HG02870 (cell line): ENCODE measurements around the gene FGD5.

Source experiments
- ATAC-seq: cut with Tn5 transposase; IDR thresholded peaks from one replicate; pipeline ENCODE4 v1.9.1; 2021; ENCODE audit warnings: mild to moderate bottlenecking, moderate library complexity; ENCODE audit not compliant: unreplicated experiment

The FGD5 gene

DNA sequence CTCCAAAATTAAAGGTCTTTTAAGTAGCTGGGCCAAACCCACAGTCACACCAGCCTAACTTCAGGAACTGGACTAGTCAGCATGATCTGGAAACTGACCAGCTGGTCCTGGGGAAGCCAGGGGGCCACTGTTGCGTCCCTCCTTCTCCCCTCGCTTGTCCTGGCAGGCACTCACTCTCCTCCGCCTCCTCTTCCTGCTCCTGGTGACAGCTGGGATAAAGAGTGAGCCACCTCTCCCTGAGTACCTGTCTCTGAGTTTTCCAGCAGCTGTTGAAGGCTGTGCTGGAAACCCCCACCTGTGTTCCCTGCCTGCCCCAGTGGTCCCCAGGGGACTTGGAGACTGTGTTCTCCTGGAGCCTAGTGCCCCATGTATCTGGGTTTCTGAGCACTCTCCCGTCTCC is 56.0 kb downstream of the FGD5 start:
- no peak for ATAC-seq

DNA sequence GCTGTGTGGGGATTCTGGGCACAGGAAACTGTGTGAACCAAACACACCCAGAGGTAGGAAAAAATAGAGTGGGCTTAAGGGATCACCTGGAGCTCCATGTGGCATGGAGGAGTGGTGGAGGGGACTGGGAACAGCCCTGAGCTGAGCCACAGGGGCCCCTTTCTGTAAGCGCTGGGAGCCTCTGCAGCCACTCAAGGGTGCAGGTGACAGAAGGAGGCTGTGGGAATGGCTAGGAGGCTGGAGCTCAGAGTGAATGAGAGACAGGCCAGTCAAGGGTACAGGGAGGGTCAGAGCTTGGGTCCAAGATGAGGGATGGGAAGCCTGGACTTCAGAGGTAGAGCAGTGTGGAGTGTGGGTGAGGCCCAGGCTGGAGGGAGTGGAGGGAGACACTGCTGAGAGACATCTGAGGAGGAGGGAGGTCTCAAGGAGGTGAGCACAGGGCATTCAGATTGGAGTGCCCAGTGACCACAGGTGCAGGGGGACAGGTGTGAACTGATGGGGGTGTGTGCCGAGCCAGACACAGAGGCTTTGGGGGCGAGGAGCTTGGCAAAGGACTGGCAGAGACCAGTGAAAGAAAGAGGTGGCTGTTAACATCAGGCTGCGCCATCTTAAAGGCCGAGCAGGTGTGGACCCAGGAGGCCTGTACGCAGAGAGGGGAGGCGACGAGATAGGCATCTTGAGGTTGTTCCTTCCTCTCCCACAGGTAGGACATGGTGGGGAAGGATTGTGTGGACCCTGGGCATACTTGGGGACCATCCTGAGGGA is 56.8 kb downstream of the FGD5 start:
- no peak for ATAC-seq

DNA sequence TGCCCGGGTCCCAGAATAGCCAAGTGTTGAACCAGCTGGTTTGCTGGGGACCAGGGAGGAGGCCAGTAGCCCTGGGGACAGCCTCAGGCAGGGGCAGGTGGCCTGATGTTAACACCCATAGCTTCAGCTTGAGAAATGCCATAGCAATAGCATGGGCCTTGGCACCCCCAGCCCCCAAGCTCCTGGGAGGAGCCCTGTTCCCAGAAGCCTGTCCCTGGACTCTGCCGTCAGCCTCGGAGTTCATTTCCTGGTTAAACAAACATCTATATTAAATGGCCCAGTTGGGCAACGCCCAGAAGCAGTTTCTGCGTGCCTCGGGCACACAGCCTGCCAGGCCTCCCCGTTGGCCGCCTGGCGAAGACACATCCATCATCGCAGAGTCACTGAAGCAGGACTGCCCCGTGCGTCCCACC is 58.2 kb downstream of the FGD5 start:
- ATAC-seq = no peak

DNA sequence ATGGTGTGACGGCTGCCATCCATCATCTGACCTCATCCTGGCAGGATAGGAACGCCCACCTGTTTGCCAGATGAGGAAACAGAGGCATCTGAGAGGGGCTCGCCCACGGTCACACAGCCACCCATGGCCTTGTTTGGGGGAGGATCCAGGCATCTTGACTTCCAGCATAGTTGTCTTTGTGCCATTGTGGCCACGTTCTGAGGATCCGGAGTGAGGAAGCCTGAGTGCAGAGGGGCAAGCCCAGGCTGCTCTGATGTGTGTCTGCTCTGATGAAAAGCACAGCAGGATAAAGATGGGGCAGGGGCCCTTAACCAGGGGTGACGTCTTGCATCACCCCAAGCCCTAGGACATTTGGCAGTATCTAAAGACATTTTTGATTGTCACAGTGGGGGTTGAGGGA is 58.7 kb downstream of the FGD5 start:
- no peak for ATAC-seq

DNA sequence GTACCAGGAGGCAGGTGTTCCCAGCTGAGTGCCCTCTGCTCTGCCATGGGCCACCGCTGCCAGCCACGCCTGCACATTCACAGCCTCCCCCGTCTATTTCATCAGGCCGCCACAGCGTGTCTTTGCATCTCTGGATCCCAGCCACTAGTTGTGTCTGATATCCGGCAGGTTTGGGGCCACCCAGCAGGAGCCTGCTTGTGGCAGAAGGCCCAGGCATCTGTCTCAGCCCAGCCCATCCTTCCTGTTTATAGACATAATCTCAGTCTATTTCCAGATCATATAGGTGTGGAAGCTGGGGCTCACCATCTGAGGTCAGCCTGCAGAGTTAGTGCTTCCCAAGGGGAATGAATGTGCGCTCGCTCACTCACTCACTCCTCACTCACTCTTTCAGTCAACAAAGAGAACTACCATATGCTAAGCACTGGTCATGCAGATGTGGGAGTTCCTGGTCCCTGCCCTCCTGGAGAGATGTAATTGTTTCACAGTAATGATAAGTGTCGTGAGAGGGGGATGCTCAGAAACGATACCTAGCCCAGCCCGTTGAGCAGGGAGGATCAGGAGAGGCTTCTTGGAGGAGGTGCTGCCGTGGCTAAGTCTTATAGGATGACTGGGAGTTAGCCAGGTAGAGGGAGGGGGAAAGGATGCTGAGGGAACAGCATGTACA is 60.6 kb downstream of the FGD5 start:
- no peak for ATAC-seq

DNA sequence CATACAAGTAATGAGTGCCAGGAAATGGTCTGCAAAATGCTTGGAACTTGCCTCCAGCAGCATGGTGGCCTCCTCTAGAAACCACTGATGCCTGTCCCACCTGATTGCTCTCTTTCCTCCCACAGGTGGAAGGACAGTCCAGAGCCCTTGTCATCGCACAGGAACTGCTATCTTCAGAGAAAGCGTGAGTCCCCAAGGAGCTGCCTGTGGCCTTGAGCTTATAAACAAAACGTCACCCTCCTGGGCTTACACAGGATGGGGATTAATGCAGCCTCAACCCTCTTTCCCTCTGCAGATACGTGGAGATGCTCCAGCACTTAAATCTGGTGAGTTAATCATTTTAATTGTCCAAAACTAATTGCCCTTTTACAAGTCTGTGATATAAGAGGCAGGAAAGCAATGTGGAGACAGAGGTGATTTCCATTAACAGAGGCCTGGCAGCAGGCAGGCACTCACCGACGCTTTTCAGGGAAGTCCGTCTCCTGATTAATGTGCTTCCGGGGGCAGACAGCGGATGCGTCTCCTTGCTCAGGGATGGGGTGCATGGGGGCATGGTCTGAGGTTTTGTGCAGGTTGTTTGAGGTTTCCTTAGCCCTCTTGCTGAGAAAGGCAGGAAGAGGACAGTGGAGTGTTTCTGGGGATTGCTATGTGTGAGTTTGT is 61.8 kb downstream of the FGD5 start:
- ATAC-seq = no peak

DNA sequence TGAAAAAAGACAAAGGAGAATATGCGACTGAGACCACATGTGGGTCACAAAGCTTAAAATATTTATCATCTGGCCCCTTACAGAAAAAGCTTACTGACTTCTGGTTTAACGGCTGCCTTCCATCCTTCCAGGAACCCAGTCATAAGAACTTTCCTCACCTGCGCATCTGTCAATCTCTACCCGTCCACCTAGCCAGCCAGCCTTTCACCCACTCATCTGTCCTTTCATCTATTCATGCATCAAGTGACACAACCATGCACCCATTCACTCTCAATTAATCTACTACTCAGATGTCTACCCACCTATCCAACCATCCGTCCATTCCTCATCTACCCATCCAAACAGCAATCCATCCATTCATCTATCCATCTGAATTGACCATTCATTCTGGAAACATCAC is 64.5 kb downstream of the FGD5 start:
- ATAC-seq = no peak

DNA sequence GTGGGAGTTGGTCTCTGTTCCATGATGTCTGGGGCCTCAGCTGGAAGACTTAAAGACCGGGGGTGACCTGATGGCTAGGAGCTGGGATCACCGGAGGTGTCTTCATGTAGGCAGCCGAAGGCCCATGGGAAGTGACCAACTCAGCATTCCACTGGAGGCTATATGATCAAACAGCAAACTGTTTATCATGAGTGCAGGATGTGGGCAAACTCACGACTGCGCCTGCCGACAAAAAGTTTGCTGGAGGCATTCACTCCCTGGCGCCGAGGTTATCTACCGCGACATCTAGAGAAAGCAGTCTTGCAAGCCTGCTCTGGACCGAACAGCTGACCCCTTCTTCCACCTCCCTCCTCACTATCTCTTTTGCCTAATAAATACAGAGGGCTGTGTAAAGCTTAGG is 65.9 kb downstream of the FGD5 start:
- no peak for ATAC-seq

DNA sequence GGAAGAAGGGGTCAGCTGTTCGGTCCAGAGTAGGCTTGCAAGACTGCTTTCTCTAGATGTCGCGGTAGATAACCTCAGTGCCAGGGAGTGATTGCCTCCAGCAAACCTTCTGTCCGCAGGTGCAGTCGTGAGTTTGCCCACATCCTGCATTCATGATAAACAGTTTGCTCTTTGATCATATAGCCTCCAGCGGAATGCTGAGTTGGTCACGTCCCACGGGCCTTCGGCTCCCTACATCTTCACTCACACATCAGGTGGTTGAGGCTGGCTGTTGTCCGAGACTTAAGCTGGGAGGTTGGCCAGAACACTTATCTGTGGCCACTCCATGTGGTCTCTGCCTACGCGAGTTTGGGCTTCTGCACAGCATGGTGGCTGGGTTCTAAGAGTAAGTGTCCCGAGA is 66.5 kb downstream of the FGD5 start:
- no peak for ATAC-seq

DNA sequence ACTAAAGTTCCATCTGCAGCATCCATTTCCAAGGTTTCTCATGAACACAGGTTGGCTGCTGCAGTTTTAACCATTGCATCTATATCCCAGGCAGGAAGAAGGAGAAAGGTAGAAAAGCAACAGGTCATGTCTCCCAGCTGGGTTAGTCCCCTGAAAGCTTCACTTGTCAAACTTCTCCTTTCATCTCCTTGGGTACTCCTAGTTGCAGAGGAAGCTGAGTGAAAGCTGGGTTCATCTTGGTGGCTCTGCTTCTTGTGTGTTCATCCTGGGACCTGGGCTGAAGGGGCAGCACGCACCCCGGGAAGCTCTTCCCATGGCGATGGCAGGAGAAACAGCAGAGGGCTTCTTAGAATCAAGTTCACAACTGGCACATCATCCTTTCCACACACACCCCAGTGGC is 67.3 kb downstream of the FGD5 start:
- no peak for ATAC-seq

DNA sequence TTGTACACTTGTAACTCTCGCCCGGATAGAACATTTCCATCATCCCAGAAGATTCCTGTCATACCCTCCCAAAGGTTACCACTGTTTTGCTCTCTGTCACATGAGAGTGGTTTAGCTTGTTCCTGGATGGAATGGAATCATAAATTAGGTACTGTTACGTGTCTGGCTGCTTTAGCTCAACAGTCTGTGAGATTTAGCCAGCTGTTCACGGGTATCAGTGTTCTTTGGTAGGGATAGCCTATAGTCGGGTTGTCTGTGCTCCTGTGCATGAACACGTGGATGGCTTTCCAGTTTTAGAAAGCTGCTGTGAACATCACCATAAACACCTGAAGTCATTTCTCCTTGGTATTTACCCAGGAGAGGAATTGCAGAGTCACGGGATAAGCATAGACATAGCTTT is 70.4 kb downstream of the FGD5 start:
- no peak for ATAC-seq

DNA sequence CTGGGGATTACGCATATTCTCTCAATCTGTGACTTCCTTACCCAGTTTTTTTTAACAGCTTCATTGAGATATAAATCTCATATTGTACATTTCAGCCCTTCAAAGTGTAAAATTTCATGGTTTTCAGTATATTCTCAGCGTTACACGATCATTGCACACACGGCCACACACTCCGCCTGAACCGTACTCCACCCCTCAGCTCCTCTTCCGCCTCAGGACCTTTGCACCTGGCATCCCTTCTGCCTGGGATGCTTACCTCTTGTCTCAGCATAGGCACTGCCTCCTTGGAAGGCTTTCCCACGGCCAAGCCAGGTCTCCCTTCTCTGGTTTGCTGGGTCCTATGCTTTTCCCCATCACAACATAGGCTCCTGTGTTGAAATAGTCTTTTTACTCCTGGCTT is 71.2 kb downstream of the FGD5 start:
- no peak for ATAC-seq

DNA sequence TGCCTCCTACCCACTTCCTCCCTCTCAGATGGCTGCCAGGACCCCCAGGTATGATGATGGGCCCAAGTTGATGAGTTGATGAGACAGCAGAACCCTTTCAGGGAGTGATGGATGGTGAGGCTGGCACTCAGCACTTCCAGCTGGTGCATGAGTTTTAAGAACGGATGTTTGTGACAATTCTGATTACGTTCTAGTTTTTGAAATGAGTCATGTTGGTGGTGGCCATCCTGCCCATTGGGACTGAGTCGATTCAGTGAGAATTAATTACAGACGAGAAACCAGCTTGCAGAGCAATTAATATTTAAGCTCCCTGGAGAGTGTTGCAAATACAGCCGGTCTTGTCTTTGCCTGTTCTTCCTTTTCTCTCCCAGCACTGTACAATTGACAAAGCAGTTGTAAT is 71.7 kb downstream of the FGD5 start:
- ATAC-seq = no peak

DNA sequence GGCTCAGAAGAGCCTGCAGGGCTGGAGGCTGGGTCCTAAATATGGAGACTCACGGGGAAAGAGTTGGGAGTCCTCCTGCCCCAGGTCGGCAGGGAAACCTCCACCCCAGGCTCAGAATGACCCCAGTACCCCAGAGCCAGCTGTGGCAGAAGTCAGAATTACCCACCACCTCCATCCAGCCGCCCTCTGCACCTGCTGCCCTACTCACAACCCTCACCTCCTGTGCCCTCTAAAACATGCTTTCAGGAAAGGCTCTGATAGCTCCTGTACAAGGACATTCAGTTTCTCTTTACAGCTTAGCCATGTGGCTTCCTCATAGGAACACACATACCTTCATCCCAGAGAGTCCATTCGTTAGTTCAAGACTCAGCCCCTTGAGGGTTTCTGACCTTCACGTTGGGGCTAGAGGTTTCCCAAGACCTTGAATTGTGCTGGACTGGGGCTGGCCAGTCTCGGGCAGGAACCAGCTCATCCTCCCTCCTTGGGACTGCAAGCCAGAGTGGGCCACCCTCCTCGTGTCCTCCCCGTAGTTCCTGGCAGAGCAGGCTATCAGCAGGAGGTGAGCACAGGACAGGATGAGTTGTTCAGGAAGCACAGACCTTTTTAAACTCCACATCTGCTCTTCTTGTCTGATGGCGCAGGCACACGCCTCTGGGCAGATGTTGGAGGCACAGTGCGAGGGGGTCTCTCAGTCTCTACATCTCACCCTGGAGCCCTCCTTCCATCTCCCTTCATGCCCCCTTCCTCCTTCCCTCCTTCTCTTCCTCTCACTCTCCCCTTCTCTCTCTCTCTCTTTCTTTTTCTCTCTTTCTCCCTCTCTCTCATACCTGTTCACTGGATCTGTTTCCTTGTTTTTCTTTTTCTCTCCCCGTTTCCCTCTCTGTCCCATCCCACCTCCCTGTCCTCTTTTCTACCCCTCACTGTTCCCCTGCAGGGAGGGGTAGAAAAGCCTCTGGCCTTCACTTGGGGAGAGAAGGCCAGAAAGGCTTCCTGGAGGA is 72.7 kb downstream of the FGD5 start:
- no peak for ATAC-seq

DNA sequence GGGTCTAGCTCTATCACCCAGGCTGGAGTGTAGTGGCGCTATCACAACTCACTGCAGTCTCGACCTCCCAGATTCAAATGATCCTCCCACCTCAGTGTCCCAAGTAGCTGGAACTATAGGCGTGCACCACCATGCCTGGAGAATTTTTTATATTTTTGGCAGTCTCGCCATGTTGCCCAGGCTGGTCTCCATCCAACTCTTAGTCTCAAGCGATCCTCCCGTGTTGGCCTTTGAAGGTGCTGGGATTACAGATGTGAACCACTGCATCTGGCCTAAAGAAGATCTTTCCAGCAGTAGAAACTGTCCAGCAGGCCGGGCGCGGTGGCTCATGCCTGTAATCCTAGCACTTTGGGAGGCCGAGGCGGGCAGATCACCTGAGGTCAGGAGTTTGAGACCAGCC is 73.5 kb downstream of the FGD5 start:
- no peak for ATAC-seq

DNA sequence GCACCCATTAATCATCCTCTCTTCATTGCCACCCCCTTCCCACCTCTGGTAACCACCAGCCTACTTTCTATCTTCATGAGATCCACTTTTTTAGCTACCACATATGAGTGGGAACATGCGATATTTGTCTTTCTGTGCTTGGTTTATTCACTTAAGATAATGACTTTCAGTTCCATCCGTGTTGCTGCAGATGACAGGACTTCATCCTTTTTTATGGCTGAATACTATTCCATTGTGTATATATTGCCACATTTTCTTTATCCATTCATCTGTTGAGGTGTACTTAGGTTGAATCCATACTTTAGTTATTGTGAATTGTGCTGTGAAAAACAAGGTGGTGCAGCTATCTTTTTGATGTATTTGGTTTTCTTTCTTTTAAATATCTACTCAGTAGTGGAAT is 75.3 kb downstream of the FGD5 start:
- no peak for ATAC-seq

DNA sequence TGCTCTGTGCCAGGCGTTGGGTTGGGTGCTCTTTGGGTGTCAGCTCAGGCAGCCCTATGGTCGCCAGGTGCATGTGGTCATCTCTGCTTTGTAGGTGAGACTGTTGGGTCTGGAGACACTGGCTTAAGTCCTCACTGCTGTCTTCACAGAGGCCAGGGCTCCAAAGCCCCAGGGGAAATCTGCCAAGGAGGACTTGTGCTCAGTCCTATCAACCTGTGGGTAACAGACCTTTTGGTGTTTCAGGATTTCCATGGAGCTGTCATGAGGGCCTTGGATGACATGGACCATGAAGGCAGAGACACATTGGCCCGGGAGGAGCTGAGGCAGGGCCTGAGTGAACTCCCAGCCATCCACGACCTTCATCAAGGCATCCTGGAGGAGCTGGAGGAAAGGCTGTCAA is 78.5 kb downstream of the FGD5 start:
- no peak for ATAC-seq

DNA sequence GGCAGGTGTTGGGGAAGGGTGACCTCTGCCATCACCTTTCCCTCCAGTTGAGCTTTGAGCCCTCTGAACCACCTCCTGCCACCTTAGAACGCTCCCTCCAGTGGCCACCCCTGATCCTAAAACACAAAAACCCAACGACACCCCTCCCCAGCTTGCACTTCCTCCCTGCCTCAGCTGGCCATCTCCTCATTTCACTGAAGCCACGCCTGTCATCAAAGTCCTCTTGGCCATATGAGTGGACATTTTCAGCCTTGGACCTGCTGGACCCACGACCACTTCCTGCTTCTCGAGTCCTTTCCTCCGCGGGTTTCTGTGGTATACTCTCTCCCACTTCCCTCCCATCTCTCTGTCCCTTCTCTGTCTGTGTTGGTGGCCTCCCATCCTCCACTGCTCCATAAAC is 80.2 kb downstream of the FGD5 start:
- ATAC-seq = no peak

DNA sequence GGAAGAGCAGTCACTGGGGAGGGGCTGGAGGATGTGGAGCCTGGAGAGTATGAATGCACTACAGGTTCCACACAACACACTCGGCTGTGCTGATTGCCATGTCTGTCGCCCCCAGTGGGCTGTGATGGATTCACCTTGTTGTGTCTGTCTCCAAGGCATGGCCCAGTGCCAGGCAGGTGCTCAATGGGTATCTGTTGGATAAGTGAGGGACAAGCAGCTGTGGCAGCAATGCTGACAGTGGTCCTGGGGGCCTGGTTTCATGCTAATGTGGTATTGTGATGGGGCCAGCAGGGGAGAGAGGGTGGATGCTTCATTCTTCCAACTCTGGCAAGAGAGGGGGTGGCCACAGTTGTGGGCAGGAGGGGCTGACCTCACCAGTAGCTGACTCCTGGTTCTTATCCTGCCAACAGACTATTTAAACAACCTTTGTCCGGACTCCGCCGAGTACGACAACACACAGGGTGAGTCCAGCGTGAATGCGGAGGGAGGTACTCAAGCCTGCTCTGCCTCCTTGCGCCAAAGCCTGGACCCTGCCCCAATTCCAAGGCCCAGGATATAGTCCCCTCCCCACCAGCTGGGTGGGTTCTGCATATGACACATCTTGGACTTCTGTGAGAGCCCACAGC is 81.3 kb downstream of the FGD5 start:
- ATAC-seq = no peak
